HG03097 (cell line): ENCODE data around the gene LTBR.

Experiments
- ATAC-seq: cut with Tn5 transposase; IDR thresholded peaks from one replicate; pipeline ENCODE4 v1.9.1; 2021; ENCODE audit not compliant: unreplicated experiment, low FRiP score

The LTBR gene

DNA sequence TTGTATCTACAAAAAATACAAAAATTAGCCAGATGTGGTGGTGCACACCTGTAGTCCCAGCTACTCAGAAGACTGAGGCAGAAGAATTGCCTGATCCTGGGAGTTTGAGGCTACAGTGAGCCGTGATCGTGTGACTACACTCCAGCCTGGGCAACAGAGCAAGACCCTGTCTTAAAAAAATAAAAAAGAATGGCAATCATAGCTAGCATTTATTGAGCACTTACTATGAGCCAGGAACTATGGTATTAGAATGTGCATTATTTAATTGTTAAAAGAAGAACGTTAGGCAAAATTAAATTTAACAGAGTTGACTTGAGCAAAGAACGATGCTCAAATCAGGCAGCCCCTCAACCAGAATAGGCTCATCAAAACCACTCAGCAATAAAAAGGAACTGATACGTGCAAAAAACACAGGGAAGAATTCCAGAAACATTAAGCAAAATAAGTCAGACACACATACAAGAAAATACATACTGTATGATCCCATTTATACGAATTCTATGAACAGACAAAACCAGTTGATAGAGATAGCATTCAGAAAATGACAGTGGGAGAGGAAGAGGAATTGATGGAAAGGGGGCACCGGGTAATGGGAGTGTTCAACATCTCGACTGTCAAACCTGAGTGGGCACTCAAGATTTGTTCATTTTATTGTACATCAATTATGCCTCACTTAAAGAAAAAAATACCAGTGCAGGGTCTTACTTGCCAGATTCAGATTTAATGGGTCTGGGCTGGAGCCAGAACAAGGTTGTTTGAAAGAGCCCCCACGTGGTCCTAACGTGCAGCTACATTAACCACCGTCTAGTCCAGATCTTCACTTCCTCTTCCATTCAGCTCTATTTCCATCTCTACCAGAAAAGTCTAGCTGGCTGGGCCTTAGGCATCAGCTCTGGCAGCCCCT, 16.6 kb upstream of the LTBR start:
- no peak for ATAC-seq

DNA sequence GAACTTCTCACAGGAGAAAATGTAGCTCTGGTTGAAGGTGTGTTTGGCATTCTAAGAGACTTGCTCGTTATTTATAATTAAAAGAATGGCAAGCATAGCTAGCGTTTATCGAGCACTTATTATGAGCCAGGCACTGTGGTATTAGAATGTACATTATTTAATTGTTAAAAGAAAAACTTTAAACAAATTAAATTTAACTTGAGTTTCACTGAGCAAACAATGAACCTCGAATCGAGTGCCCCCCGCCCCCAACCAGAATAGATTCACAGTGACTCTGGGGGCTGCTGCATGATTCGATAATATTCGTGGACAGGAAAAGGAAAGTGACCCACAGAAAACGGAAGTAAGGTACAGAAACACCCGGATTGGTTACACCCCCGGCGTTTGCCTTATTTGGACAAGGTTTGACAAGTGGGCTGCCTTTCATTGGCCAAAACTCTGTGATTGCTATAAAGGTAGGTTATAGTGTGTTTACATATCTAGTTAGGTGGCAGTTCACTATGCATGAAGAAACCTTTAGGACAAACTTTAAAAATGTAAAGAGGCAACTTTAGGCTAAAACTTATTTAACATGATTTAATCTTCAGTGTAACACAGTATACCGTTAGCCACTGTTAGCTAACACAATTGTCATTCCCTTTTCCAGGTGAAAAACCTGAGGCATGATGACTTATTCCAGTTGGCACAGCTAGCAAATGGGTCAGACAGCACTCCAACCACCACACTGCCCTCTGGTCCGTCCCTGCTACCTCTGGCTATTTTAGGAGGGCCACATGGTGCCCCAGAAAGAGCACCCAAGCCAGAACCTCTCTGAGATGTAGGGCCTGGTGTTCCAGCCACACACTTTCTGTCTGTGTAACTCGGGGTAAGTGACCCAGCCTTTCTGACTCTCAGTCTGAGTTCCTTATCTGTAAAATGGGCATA, 15.7 kb upstream of the LTBR start:
- ATAC-seq, result no peak

DNA sequence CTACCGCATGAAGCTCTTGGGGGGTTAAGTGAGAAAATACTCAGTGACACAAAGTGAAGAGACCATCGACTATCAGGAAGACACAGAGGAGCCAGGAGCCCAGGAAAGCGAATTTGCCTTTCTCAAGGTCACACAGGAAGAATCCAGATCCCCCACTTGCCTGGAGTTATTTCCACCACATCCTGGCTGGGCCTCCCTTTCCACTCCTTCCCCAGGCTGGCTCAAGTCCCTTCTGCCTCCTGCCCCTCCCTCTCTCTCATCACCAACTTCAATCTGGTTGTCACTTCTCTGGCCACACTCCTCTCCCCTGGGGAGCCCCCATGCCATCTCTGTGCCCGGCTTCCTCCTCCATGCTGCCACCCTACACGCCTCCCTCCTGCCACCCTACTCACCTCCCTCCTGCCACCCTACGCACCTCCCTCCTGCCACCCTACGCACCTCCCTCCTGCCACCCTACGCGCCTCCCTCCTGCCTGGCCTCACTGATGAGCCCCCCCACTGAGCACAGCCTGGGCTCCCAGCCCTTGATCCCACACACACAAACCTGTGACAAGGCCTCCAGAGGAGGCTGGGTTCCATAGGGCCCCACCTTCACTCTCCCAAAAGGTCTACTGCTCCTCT, 14.9 kb upstream of the LTBR start:
- no peak for ATAC-seq

DNA sequence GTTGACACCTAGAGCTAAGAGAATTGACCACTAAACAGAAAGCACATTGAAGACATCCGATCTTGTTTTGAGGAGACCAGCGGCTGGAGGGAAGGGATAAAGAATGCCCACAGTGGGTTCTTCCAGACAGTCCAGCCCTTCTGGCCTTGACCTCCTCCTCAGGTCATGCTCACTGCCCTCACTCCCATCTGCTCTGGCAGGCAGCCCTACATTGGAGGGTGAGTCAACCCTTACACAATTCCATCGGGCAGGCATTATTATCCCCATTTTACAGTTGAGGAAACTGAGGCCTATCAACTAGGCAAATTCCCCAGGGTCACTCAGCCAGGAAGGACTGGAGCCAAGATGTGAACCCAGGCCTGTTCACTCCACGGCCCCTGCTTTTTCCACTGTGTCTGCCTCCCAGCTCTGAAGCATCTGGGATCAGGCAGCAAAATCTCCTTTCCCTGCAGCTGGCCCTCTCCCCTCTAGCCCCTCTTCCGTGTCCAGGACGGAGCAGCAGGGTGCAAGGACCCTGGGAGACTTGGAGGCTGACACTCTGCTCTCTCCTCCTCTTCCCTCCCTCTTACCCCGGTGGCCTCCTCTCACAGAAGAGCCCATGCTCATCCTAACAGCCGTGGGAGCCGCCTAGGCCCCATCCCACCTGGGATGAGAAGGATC, 13.9 kb upstream of the LTBR start:
- ATAC-seq, result no peak

DNA sequence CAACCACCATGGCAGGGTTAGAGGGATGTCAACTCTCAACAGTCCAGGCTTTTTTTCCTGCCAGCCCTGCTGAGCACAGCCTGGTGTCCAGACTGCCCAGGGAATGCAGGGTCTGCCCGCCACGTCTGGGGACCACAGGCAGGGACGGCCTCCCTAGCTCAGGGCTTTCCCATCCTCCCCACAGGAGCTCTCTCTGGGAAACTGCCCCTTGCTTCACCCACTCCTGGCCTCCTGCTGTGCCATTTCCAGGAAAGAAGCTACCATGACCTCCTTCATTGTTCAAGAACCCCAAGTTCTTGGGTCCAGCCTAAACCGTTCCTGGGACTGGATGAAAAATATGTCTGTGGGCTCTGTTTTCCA, 13.4 kb upstream of the LTBR start:
- ATAC-seq, result no peak

DNA sequence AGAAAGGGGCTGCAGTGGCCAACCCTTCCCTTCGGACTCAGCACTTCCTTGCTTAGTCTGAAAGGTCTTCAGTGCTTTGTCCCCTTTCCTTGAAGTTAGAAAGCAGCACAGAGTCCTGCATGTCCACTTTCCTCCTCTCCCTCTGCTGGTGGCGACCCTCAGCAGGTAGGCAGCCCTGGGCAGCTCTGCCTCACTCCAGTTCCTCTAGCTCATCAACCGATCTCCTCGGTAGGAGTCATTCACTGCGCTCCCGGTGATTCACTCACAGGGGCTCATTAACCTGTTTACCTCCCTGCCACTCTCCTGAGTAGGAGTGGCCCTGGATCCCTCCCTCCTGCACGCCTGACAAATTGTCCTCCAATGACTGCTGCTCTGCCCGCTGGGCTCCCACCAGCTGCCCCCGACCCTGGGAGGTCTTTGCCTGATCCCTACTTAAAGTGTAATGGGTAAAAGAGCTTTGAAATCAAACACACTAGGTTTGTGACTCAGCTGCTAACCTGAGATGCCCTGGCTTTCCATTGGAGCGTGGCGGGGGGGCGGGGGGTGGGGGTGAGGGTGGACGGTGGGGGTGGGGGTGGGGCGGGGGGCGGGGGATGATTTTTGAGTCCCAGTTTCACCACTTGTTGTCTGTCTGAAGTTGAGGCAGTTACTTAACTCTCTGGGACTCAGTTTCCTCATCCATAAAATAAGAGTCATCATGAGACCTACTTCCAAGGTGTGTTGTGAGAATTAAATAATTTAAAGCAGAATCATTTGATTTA, 12.8 kb upstream of the LTBR start:
- ATAC-seq, result no peak

DNA sequence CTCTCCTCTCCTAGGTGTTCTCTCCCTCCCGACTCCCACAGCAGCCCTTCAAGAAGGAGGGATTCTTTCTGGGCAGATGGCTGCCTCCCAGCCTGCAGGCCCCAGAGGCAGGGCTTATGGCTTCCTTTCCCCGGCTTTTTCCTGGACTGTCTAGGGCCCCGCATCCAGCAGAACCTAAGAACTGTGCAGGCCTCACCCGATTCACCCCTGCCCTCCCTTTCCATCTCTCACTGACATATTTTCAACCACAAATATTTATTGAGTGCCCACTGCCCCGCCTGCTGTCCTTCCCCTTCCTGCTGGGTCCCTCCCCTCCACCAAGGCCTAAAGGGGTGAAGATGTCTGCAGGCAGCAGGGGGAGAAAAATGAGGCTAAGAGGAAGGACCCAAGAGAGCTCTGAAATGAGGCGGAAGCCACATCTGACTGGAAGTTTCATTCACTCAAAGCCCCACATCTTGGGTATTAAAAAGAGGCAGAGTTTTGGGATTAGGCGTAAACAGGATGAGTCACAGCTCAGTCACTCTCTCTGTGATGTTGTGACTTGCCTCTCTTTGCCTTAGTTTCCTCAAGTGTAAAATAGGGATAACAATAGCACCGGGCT, 11.5 kb upstream of the LTBR start:
- no peak for ATAC-seq

DNA sequence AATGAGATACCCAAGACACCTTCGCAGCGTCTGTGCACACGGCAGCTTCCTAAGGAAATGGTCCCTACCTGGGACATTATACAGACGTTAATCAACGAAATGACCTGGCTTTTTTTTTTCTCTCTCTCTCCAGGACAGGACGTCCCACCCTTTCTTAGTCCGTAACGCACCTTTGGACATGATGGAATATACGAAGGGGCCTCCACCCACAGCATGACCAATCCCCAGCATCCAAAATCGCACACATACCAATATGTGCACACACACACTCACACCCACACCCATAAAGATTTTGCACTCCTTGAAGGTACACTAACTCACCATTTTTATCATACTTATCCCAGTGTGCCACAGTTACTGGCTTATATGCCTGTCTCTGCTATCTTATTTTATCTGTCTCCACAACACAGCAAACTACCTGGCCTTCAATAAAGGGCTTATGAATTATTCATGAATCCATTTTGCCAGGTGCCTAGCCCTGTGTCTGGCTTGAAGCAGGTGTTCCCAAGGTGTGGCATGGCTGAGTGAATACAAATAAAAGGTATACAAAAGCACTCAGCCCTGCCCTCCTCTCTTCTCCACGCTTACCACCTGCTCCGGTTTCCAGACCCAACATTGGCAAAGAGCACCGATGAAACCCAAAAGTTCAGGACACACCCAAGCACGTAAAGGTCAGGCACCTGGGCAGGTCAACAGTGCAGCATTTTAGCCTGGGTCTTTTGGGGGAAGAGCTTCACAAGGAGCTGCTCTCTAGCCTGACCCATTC, 10.8 kb upstream of the LTBR start:
- ATAC-seq, result no peak

DNA sequence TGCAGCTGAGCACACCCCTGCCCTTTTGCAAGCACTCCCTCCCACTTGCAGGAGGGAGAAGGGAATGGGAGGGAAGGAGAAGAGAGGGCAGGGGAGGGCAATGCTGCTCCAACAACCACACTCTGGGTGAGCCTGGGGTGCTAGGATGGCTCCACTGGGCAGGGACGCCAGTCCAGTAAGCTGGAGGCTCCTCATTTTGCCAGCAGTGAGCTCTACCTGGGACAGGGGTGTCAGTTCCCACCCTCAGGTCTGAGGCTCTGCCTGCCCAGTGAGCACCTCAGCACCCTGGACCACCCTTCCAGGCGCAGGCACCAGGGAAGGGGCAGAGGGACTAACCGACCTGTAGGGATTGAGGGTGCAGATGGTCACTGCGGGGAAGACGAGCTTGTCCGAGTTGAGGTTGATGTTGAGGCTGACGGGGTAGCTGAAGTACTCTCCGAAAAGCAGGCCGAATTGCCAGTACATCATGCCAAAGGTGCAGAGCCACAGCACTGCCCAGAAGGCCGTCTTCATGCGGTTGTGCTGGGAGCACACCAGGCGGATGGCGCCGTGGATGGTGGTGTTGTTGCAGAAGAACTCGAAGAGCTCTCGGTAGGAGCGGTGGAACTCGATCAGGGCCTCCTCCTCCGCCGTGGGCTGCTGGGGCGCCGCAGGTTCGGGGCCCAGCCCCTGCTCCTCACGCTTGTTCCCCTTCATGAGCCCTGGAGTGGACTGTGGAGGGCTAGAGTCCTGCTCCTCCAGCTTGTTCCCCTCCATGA, 9.8 kb upstream of the LTBR start:
- ATAC-seq, result no peak

DNA sequence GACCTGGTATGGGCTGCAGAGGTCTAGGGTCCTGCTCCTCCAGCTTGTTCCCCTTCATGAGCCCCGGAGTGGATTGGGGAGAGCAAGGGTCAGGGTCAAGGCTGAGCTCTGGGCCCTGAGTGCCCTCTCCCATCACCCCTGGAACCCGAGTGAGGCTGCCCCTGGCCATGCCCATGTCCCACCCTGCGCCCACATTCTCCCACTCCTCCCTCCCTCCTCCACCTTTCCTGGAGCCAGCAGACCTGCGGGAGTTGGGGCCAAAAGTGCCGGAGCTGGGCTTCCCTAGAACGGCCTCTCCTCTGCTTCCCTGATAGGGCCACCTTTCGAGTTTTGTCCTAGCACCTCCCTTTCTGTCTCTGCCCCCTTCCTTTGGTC, 9.2 kb upstream of the LTBR start:
- no peak for ATAC-seq

DNA sequence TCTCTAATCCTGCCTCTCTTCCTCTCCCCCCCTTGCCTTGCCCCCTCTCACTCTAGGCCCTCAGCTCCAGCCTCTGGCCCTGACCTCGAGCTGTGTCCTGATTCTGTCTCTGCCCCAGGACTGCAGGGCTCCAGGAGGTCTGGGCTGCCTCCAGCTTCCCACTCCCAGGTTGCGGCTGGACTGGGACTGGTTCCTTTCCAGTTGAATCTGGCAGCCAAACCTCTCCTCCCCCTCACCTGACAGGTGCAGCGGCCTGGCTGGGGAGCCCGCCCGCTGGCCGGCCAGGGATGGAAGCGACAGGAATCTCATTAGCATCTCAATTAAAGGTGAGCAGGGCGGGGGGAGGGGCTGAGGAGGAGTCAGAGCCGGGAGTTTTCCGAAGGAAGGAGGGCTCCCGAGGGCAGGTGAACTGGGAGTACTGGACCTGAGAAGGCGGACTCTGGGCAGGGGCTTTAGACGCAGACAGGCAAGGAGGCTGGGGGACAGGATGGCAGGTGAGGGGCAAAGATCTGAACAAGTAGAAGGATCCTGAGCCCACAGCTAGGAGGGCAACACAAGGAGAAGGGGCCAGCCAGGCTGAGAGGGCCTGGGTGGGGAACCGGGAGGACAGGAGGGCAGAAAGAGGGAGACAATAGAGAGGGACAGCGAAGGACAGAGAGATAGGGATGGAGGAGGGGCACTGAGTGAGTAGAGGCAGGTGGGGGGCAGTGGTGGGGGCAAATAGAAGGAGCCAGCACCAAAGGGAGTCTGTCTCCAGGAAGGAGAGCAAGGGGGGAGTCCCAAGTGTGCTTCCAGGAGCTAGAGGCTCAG, 8.5 kb upstream of the LTBR start, which contains the start of gene SCNN1A:
SCNN1A (minus strand) TSS at position 295 of the 810 bp plus-strand sequence. CDS start 780 bp downstream, outside the sequence.
- no peak for ATAC-seq

DNA sequence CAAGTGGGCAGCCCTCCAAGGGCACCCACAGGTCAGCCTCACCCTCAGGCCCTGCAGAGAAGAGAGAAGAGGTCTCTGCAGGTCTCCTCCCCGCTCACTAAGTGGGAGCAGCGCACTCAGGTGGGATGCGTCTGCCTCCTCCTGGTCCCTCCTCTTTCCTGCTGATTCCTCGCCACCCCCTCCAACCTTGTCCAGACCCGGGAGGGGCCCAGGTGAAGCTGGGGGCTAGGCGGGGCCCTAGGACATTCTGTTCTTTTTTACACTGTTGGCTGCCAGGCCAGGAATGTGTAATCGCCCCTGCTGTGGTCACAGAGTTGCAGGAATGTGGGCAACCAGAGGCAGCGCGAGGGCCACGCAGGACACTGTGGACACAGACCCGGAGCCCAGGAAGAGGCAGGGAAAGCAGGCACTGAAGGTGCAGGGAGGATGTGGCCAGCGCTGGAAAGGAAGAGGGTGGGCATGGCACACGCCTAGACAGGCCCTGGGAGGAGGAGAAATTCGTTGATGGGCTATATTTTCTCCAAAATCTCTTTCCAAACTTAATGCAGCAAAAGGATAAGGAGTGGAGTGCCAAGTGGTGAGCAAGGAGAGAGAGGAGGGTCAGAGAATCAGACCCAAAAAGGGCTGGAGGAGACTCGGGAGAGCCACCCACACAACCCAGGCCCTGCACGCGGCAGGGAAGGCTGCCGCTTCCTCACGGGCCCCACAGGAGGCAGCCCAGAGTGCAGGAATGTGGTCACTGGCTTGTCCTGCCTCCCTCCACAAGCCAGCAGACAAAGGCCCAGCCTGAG, 7.7 kb upstream of the LTBR start:
- no peak for ATAC-seq

DNA sequence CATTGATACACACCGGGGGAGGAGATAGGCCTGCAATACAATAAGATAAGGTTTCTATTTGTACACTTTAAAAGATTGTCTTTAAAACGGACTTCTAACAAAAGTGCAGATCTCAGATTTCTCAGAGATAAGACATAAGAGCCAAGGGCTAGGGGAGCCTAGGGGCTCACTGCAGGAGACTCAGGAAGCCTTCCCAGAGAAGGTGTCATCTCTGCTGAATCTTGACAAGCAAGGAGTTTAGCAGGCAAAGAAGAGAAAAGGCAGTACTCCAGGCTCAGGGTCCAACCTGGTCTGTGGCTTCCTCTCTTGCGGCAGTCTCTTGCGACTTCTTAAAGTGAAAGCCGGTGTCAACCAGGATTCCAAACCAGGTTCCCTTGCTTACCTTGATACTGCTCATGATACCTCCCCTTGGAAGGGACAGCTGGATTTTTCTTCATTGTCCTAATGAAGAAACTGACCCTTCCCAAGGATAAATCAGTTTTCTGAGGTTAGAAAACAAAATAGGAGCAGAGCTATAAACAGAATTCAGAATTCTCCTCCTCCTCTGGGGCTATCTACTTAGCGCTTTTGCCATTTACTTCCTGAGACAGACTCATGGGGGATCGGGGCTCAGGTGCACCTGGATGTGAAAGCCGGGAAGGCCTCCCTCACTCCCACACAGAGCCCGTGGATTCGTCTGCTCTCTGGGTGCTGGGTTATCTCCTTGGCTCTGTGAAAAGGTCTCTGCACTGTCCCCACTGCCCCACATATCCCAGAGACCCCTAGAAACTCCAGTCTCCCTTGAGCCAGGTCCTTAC, 6.9 kb upstream of the LTBR start:
- ATAC-seq, result no peak

DNA sequence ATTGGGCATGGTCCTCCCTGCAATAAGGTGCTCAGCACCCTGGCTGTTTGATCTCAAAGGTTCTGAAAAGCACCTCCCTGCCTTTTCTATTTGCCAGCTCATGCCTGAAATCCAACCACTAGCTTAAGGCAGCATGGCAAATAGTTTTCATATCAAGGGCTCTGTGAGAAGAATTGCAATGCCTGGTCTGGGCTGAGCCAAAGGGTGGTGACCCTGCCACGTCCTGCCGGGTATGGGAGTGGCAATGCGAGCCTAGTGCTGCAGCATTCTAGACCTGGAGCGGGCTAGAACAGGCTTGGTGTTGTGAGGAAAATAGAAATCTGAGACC, 6.3 kb upstream of the LTBR start:
- no peak for ATAC-seq

DNA sequence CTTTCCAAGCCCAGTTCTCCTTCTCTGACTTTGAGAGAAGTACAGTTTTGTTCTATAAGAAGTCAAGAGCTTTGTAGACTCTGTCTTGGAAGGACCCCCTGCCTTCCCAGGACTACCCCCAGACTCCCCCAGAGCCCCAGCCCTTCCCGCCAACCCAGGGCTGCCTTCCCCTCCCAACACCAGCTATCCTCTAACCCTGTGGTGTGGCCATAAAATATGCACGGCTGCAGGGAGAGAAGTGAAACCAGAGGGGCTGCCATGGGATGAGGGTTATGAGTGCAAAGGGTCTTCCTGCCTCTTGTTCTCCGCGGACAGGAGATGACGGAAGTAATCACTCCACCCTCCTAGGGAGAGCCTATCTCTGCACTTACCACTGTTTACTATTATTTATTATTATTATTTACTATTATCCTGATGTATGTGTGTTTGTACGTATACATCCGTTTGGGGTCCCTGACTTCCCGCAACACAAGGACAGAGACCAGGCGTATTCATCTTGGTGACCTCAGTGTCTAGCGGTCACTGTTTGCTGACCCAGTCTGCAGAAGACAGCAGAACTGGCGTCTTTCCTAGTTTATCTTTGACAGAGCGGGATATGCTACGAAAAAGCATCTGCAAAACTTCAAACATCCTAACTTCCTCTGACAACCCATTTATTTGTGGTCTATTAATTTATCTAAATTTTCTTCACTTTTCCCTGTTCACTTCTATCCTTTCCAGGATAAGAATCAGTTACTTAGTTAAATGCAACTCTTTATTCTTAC, 5.1 kb upstream of the LTBR start:
- no peak for ATAC-seq
